ENCODE results near the gene GRB2.

GRCh38 chr17:75407655-75408352 lies 2.3 kb upstream of the GRB2 start:
- TF ChIP-seq CTCF (IDR thresholded peaks at IDR 0.05) (no peak), EZH2 (IDR thresholded peaks at IDR 0.05; ENCODE audit: borderline replicate concordance, insufficient read depth, low read depth, low read length, poor library complexity, severe bottlenecking) (no peak)

Data from B cell (primary cell).